Tongue (tissue), 2 donors: ENCODE data around the gene OPCML. TPM values are rescaled to one million over a fixed set of nuclear protein-coding genes. Genes with fewer than 3 reads are reported as not detected.

Experiments
- DNase-seq: peaks from one replicate; pipeline ENCODE4 v3.0.0-alpha.2; 2015
- total RNA-seq: library from RNA; depleted of rRNA; stranded (reverse); fragments of >200 nt; gene quantifications from one replicate; pipeline ENCODE4 v1.2.3, GENCODE V29; 2014

OPCML gene
- total RNA-seq, 1 donor from 2014 or later: 0.41 TPM

GRCh38 chr11:132464003-132464342 lies 1068.3 kb downstream of the OPCML start:
- DNase-seq: peak; percentile 97

DNA sequence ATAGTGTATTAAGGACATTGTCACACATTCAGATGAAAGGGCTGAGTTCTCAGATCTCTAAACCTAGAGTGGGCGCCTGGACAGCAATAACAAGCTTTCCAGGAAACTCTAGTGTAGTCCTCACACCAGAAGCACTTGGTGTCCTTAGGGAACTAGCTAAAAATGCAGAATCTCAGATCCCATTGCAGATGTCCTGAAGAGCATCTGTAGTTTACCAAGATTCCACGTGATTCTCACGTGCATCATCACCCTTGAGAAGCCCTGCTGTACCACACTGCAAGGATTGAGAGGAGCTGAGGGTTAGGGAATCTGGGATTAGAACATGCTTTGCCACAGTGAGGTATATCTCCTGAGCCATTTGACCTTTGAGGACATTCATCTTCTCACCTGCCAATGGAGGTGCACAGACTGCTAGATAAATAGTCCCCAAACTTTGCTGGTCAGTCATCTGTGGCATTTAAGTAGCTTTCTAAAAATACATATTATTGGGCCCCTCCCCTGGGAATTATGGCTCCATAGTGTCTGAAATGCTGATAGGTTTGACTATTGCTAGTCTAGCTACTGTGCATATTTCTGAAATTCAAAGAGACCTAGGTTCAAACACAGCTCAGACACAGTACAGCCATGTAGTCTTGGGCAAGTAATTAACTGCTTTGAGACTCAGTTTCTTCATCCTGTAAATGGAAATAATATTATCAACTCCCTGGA lies 1068.9 kb downstream of the OPCML start:
- DNase-seq: peak; percentile 50

GRCh38 chr11:132459736-132460135 lies 1072.6 kb downstream of the OPCML start:
- peak; percentile 32 for DNase-seq

DNA sequence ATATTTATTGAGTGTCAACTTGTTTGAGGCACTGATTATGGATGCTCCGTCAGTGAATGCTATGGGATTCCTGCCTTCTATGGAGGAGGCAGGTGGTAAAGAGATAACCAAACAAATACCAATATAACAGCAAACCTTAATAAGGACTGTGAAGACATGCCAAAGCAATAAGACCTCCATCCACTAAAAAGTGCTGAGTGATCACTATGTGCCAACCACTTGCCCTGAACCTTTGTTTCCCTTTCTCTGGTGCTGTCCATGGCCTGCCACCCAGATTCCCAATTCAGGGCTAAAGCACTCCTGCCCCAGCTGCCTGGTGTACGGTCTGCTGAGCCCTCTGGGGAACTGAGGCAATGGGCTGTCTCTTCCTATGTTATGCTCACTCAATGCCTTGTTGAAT lies 1074.9 kb downstream of the OPCML start:
- no peak for DNase-seq

- DNase-seq: no peak
Observed at GRCh38 chr11:132456751-132457328, 1075.5 kb downstream of the OPCML start.

DNA sequence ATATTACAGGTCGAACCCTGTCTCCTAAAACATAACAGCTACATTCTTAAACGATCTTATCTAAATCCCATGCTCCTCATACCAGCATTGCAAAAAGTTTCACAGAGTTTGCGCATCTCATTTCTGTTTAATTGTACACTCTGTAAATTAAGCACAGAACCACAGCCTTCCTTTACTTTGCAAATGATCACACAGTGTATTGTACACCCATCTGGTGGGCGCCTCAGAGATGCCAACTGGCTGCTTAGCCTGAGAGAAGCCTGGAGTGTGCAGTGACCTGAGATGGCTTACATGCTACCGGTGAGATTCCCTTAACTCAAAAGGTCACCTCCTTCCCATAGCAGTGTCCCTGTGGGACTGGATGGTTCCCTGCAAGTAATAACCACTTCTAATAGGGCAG lies 1077.3 kb downstream of the OPCML start:
- no peak for DNase-seq

DNA sequence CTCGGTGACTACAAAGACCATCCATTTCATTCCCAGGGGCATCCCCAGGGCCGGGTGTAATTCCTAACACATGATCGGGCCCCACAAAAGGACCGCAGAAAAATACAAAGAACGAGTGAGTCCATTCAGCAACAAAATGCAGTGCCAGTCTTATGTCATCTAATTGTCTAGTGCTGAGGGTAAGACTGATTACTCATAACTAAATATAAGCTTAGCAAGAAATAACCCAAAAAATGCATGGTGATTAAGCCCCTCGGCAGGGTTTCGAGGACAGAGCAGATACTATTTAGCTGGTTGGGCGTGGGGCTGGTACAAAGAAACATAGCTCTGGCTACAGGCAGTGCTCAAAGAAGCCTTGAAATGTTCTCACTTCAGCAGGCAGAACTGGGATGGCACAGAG lies 1078.9 kb downstream of the OPCML start:
- DNase-seq: no peak

- no peak for DNase-seq
Observed at GRCh38 chr11:132452616-132453015, 1079.7 kb downstream of the OPCML start.

- no peak for DNase-seq
Observed at GRCh38 chr11:132451942-132452601, 1080.2 kb downstream of the OPCML start.

GRCh38 chr11:132450631-132451030 lies 1081.7 kb downstream of the OPCML start:
- no peak for DNase-seq

GRCh38 chr11:132448334-132448995 lies 1083.8 kb downstream of the OPCML start:
- DNase-seq: no peak

DNA sequence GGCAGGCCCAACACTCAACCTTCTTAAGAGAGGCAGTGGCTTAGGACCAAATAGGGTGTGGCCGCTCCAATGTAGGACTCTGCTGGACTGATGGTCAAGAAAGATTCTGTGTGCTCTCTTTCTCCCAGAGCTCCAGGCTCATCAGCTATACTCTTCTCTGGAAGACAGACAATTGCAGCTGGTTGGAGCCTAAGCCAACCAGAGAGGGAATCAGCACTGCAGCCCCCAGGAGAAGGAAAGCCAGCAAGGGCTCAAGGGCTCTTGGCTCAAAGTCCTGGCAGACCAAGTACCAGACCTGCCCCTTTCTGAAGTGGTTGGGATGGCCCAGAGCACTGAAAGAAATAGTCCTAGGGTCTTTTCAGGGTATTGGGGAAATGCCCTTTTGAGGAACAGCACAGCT lies 1084.5 kb downstream of the OPCML start:
- peak; percentile 81 for DNase-seq

- DNase-seq: no peak
Observed at GRCh38 chr11:132445859-132446291, 1086.4 kb downstream of the OPCML start.

- peak; percentile 45 for DNase-seq
Observed at GRCh38 chr11:132444911-132445310, 1087.4 kb downstream of the OPCML start.

DNA sequence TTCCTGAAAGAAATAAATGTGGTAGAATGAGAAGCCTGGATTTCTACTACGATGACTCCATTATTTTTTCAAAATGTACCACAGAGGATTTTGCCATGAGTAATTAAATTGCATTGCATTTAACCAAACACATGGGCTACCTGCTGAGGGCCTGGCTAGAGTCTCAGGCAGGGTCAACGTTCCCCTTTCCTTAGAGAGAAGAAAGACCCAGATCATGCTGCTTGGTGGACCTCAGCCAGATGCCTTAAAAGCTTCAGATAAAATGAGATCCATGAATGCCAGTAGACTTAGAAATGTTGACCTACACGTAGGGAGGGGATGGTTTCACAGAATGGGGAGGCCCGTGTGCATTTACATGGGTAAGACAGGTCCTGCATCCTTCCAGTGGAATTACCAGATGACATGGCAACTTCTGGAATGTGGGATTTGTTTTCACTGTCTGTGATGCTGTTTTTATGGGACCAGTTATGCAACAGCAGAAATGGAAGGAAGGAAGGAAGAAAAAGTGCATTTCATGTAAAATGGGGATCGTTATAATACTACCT lies 1092.5 kb downstream of the OPCML start:
- DNase-seq: no peak

DNA sequence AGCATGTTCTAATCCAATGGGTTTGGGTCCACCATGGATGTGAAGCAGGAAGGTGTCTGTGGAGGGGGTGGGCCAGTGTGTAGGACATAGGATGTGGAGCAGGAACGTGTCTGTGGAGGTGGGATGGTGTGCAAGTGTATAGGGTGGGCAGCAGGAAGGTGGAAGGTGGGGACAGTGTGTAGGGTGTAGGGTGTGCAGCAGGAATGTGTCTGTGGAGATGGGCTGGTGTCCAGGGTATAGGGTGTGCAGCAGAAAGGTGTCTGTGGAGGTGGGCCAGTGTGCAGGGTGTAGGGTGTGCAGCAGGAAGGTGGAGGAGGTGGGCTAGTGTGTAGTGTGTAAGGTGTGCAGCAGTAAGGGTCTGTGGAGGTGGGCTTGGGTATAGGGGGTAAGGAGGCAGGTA lies 1093.9 kb downstream of the OPCML start:
- DNase-seq: no peak

DNA sequence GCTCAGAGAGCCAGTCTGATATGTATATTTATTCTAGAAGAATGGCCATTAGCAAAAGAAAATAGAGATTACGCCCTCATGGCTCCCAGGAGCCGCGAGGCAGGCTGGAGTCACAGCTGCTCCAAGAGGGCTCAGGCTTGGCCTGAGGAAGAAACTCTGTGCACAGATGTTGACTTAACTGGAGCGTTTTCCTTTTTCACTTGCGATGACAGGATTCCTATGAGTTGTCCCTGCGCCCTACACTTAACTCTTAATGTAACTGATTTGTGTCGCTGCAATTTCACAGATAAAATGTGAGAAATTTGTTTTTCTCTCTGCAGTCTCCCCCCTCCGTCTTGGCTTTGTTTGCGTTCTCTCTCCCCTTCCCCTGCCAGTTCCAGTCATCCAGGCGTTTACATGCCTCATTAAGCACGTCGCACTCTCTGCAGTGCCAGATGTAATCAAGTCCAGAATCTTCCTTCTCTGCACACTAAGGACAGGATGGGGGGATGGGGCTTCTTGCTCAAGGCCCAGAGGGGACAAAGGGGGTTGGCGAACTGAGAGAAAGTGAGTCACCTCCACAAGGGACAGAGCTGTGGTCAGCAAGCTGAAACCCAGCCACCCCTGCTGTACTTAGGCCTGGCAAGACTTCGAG lies 1101.8 kb downstream of the OPCML start:
- peak; percentile 83 for DNase-seq

GRCh38 chr11:132429685-132430084 lies 1102.6 kb downstream of the OPCML start:
- DNase-seq: no peak

DNA sequence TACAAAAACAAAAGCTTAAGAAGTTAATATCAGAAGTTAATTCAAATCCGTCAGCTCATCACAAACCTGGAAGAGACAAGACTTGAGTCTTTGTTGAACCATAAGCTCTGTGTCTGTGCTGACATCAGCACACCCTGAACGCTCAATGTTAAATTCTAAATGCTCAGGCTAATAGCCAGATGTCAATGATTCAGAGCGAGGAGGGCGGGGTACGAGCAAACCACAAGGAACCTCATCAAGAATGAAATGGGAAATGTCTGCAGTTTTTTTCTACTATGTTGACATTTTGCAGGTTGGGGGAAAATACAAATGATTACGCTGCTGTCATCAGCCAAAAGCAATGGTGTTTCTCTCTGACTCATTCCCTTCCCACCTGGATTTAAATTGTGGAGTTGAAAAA lies 1104.7 kb downstream of the OPCML start:
- DNase-seq: peak; percentile 31

DNA sequence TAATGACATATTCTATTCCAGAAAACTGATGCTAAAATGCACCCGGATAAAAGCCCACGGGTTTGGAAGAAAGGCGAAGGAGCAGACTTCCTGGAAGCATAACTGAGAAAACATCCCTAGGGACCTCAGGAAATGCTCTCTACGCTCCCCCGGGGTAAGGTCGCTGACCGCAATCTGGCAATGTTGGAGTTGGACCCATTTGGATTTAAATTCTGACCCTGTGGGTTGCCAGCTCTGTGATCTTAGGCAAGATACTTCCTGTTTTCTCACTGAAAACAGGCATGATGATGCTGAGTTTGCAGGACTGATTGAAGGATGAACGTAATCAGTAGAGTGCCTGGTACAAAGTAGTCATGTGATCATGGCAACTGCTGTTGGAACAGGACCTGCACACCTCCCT lies 1107.9 kb downstream of the OPCML start:
- DNase-seq: no peak

GRCh38 chr11:132423266-132423665 lies 1109.0 kb downstream of the OPCML start:
- DNase-seq: peak; percentile 41

DNA sequence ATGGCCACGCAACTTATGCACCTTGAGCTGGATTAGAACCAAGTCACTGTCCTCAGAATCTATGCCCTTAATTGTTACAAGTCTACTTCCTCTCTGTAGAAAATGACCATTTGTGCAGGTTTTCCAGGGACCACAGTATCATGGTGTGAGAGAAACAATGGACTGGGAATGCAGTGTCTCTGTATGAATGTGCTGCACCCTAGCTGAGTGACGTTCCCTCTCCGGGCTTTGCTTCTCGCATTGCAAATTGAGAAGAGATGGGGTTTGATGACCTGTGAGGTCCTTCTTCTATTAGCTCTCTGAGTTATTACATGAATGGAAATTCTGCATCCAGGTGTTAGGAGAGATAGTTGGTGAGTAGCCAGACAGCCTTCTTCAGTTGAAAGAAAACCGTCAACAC lies 1109.6 kb downstream of the OPCML start:
- DNase-seq: no peak
